ENCODE data around the gene ZNF827.

GRCh38 chr4:145720656-145721055, 218.0 kb downstream of the ZNF827 start:
- TF ChIP-seq, protein P1, sequence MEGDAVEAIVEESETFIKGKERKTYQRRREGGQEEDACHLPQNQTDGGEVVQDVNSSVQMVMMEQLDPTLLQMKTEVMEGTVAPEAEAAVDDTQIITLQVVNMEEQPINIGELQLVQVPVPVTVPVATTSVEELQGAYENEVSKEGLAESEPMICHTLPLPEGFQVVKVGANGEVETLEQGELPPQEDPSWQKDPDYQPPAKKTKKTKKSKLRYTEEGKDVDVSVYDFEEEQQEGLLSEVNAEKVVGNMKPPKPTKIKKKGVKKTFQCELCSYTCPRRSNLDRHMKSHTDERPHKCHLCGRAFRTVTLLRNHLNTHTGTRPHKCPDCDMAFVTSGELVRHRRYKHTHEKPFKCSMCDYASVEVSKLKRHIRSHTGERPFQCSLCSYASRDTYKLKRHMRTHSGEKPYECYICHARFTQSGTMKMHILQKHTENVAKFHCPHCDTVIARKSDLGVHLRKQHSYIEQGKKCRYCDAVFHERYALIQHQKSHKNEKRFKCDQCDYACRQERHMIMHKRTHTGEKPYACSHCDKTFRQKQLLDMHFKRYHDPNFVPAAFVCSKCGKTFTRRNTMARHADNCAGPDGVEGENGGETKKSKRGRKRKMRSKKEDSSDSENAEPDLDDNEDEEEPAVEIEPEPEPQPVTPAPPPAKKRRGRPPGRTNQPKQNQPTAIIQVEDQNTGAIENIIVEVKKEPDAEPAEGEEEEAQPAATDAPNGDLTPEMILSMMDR (IDR thresholded peaks at IDR 0.05 in 8 of 11, conservative IDR thresholded peaks at IDR 0.05 in 3 of 11), result no peak
- no peak for TF ChIP-seq POLR2A (IDR thresholded peaks at IDR 0.05)

Data from spleen (tissue), 7 donors.